Central memory CD8-positive, alpha-beta T cell (primary cell): ENCODE data around the gene SLC39A13.
A peak's percentile ranks its signal among the peaks of the same experiment; 100 is the strongest.

Experiments used
- ATAC-seq: fragments of 150-1000 bp; cut with Tn5 transposase; replicated peaks from 2 replicates; pipeline ENCODE4 v1.10.0; 2022; ENCODE audit warnings: mild to moderate bottlenecking, moderate FRiP score, moderate number of reproducible peaks; ENCODE audit not compliant: poor library complexity, severe bottlenecking; ENCODE audit errors: extremely low read depth
- DNase-seq, 2 donors: peaks; one replicate each; pipeline ENCODE4 v3.0.0; 2021; ENCODE audit warnings: low spot score in 2 of 2
- H3K27ac Mint-ChIP-seq: one replicate; pipeline ENCODE4 v1.8.0; 2022; ENCODE audit warnings: low read depth, mild to moderate bottlenecking, moderate library complexity, mixed read lengths
- H3K27me3 Mint-ChIP-seq: one replicate; pipeline ENCODE4 v1.8.0; 2022; ENCODE audit warnings: mixed read lengths
- H3K36me3 Mint-ChIP-seq: one replicate; pipeline ENCODE4 v1.8.0; 2022; ENCODE audit warnings: mild to moderate bottlenecking, moderate library complexity, mixed read lengths; ENCODE audit not compliant: insufficient read depth
- H3K4me1 Mint-ChIP-seq: one replicate; pipeline ENCODE4 v1.8.0; 2022; ENCODE audit warnings: mixed read lengths
- H3K4me3 Mint-ChIP-seq: one replicate; pipeline ENCODE4 v1.8.0; 2022; ENCODE audit warnings: mild to moderate bottlenecking, moderate library complexity, mixed read lengths
- H3K9me3 Mint-ChIP-seq: one replicate; pipeline ENCODE4 v1.8.0; 2022; ENCODE audit warnings: mixed read lengths

SLC39A13 gene

DNA sequence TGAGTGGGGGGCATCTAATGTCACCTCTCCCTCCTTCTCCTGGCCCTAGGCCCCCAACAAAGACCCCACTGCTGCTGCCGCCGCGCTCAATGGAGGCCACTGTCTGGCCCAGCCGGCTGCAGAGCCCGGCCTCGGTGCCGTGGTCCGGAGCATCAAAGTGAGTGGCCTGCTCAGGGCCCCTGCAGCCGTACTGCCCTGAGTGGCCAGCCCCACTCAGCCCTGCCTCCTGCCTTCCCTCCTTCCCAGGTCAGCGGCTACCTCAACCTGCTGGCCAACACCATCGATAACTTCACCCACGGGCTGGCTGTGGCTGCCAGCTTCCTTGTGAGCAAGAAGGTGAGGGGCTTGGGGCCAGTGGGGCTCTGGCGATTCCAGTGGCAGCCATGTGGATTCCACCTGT is 5.0 kb downstream of the SLC39A13 start:
- ATAC-seq (no peak), DNase-seq (no peak)
- Mint-ChIP-seq H3K36me3 (peaks cover 22% of the 10 kb centered on the region), H3K4me1 (peaks cover 33% of the 10 kb centered on the region), H3K4me3 (no peak overlapping the region), H3K27ac (peak overlapping the region; percentile 76), H3K27me3 (no peaks in the 10 kb centered on the region), H3K9me3 (no peaks in the 10 kb centered on the region)

GRCh38 chr11:47413908-47414684 is 5.7 kb downstream of the SLC39A13 start:
- H3K4me1 Mint-ChIP-seq: peaks cover 27% of the 10 kb centered on the region
- ATAC-seq: no peak
- H3K4me3 Mint-ChIP-seq: no peak overlapping the region
- DNase-seq: no peak
- H3K9me3 Mint-ChIP-seq: no peaks in the 10 kb centered on the region
- no peaks in the 10 kb centered on the region for H3K27me3 Mint-ChIP-seq
- peaks cover 24% of the 10 kb centered on the region for H3K36me3 Mint-ChIP-seq
- H3K27ac Mint-ChIP-seq: peak overlapping the region; percentile 76

- Mint-ChIP-seq H3K27ac (peak overlapping the region; percentile 41), H3K27me3 (no peaks in the 10 kb centered on the region), H3K4me3 (no peak overlapping the region), H3K4me1 (peaks cover 21% of the 10 kb centered on the region), H3K36me3 (peaks cover 23% of the 10 kb centered on the region), H3K9me3 (no peaks in the 10 kb centered on the region)
- ATAC-seq (no peak), DNase-seq (no peak)
Measured at GRCh38 chr11:47414685-47415070, 6.3 kb downstream of the SLC39A13 start.

- ATAC-seq (no peak), DNase-seq (no peak)
- Mint-ChIP-seq H3K36me3 (peaks cover 28% of the 10 kb centered on the region), H3K4me3 (no peak overlapping the region), H3K27me3 (no peaks in the 10 kb centered on the region), H3K4me1 (peaks cover 20% of the 10 kb centered on the region), H3K27ac (peak overlapping the region; percentile 41), H3K9me3 (no peaks in the 10 kb centered on the region)
Measured at GRCh38 chr11:47415091-47415854, 6.9 kb downstream of the SLC39A13 start.

DNA sequence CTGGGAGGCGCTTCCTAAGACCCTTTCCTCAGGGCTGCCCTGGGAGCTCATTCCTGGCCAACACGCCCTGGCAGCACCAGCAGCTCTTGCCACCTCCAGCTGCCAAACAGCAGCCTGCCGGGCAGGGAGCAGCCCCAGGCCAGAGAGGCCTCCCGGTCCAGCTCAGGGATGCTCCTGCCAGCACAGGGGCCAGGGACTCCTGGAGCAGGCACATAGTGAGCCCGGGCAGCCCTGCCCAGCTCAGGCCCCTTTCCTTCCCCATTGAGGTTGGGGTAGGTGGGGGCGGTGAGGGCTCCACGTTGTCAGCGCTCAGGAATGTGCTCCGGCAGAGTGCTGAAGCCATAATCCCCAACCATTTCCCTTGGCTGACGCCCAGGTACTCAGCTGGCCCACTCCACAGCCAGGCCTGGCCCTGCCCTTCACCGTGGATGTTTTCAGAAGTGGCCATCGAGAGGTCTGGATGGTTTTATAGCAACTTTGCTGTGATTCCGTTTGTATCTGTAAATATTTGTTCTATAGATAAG is 7.6 kb downstream of the SLC39A13 start:
- H3K4me3 Mint-ChIP-seq: no peak overlapping the region
- DNase-seq: no peak
- ATAC-seq: no peak
- peaks cover 20% of the 10 kb centered on the region for H3K4me1 Mint-ChIP-seq
- no peaks in the 10 kb centered on the region for H3K27me3 Mint-ChIP-seq
- no peaks in the 10 kb centered on the region for H3K9me3 Mint-ChIP-seq
- H3K27ac Mint-ChIP-seq: no peak overlapping the region
- H3K36me3 Mint-ChIP-seq: peaks cover 33% of the 10 kb centered on the region

DNA sequence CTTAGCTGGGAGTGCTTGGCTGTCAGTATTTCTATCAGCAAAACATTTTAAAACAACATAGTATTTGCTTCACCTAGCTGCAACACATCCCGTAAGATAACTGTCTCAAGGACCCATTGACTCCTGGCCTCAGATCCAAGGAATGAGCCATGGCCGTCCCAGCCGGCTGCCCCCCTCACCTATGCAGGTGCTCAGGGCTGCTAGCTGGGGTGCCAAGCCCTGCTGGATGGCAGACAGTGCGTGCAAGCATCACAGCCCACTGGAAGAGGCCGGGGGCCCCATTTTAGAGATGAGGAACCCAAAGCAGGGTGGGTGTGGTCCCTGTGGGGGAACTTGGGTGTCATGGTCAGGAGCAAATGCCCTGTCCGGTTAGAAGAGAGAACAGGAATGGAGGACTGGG is 9.3 kb downstream of the SLC39A13 start:
- Mint-ChIP-seq H3K9me3 (no peaks in the 10 kb centered on the region), H3K4me1 (peaks cover 14% of the 10 kb centered on the region), H3K27ac (peak overlapping the region; percentile 80), H3K4me3 (no peak overlapping the region), H3K27me3 (no peaks in the 10 kb centered on the region), H3K36me3 (peaks cover 39% of the 10 kb centered on the region)
- DNase-seq (no peak), ATAC-seq (no peak)

GRCh38 chr11:47418454-47419259 is 10.3 kb downstream of the SLC39A13 start:
- no peak for ATAC-seq
- Mint-ChIP-seq H3K9me3 (no peaks in the 10 kb centered on the region), H3K4me3 (no peak overlapping the region), H3K36me3 (peaks cover 43% of the 10 kb centered on the region), H3K4me1 (peaks cover 11% of the 10 kb centered on the region), H3K27me3 (no peaks in the 10 kb centered on the region), H3K27ac (peak overlapping the region; percentile 80)
- DNase-seq: no peak

GRCh38 chr11:47425611-47426010 is 17.2 kb downstream of the SLC39A13 start:
- Mint-ChIP-seq H3K27me3 (no peaks in the 10 kb centered on the region), H3K27ac (peak overlapping the region; percentile 99), H3K4me3 (peak overlapping the region; percentile 100), H3K4me1 (peaks cover 22% of the 10 kb centered on the region), H3K36me3 (peaks cover 25% of the 10 kb centered on the region), H3K9me3 (no peaks in the 10 kb centered on the region)
- ATAC-seq (no peak), DNase-seq (no peak)

DNA sequence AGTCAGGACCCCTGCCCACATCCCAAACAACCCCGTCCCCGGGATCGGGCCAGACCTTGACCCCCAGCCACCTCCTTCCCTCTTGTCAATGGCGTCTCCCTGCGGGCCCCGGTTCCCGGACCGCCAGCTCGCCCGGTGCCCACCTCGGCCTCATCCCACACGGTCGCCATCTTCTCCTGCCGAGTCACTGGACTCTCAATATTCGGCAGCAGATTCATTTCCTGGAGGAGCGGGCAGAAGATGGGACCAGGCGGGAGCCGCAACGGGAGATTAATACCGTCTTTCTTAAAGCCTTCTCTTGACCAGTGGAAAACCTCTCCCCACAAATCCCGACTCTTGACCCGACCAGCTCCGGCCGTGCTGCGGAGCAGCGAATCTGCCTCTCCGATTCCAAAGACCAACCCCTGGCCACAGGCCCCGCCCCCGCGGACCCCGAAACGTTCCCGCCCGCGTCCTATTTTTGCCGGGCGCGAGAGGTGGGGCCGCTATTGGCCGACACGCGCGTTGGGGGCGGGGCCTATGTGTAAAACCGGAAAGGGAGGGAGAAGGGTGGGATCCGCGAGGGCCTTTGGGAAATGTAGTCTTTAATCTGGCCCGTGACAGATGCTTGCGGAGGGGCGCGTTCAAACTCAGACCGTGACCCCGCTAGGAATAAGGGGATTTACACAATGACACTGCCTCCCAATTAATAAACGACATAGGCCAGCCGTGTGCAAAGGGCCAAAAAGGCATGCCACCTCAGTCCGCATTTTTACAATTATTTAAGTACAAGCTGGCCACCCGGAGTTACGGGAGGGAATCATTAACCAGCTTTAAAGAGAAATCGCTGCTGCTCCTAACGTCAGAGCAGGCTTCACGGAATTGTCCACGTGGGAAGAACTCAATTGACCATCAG is 17.9 kb downstream of the SLC39A13 start, which contains the start of gene PSMC3:
PSMC3 (minus strand) TSS at position 378 of the 895 bp plus-strand sequence; CDS start at position 218, 160 bp downstream.
- Mint-ChIP-seq H3K27me3 (no peaks in the 10 kb centered on the region), H3K9me3 (no peaks in the 10 kb centered on the region), H3K4me1 (peaks cover 22% of the 10 kb centered on the region), H3K36me3 (peaks cover 23% of the 10 kb centered on the region), H3K4me3 (peak within 1 kb of the TSS; percentile 100), H3K27ac (peak within 1 kb of the TSS; percentile 99)
- ATAC-seq (peak; percentile 96), DNase-seq (peak; percentile 93 to 96)

GRCh38 chr11:47430524-47430923 is 22.1 kb downstream of the SLC39A13 start:
- DNase-seq (no peak), ATAC-seq (no peak)
- Mint-ChIP-seq H3K9me3 (no peaks in the 10 kb centered on the region), H3K27me3 (no peaks in the 10 kb centered on the region), H3K36me3 (peaks cover 8% of the 10 kb centered on the region), H3K27ac (no peak overlapping the region), H3K4me3 (no peak overlapping the region), H3K4me1 (peaks cover 12% of the 10 kb centered on the region)

DNA sequence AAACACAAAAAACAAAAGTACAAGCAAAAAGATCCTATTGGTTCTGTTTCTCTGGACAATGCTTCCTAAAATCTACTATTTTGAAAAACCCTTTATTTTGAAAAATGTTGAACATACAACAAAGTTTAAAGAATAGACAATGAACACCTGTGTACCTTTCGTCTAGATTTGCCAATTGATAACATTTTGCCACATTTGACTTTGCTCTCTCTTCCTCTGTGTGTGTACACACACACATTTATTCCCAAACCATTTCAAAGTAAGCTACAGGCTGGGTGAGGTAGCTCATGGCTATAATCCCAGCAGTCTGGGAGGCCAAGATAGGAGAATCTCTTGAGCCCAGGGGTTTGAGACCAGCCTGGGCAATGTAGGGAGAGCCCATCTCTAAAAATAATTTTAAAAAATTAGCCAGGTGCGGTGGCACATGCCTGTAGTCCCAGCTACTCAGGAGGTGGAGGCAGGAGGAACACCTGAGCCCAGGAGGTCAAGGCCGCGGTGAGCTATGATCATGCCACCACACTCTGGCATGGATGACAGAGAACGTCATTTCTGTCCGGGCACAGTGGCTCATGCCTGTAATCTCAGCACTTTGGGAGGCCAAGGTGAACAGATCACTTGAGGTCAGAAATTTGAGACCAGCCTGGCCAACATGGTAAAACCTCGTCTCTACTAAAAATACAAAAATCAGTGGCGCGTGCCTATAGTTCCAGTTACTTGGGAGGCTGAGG is 23.1 kb downstream of the SLC39A13 start:
- Mint-ChIP-seq H3K27me3 (no peaks in the 10 kb centered on the region), H3K4me3 (no peak overlapping the region), H3K4me1 (peaks cover 2% of the 10 kb centered on the region), H3K27ac (no peak overlapping the region), H3K36me3 (peaks cover 5% of the 10 kb centered on the region), H3K9me3 (no peaks in the 10 kb centered on the region)
- no peak for DNase-seq
- ATAC-seq: no peak
